Astrocyte (in vitro differentiated cells and primary cell): ENCODE data around the gene UFD1. TPM values are rescaled to one million over a fixed set of nuclear protein-coding genes. Genes with fewer than 3 reads are reported as not detected.

Experiments used
- DNase-seq: peaks from one replicate; pipeline ENCODE4 v3.0.0-alpha.2; 2010; ENCODE audit warnings: low read depth
- FAIRE-seq: peaks from 2 replicates; lab custom pipeline; 2011; peaks lifted over from hg19 to GRCh38; lab: Jason Lieb, UNC
- H2AFZ ChIP-seq: 2 replicates; pipeline ENCODE4 v1.6.0; 2012; ENCODE audit warnings: low read depth, low read length, inconsistent platforms
- H3K27ac ChIP-seq: 2 replicates; pipeline ENCODE4 v1.5.1; 2011; ENCODE audit warnings: low read depth, low read length, inconsistent platforms
- H3K27me3 ChIP-seq: 2 replicates; pipeline ENCODE4 v1.6.0; 2011; ENCODE audit warnings: low read length, inconsistent platforms; ENCODE audit not compliant: insufficient read depth
- H3K36me3 ChIP-seq: 2 replicates; pipeline ENCODE4 v1.5.1; 2011; ENCODE audit warnings: low read length, inconsistent platforms; ENCODE audit not compliant: insufficient read depth
- H3K4me1 ChIP-seq: 2 replicates; pipeline ENCODE4 v1.5.1; 2011; ENCODE audit warnings: low read length, inconsistent platforms; ENCODE audit not compliant: insufficient read depth
- H3K4me2 ChIP-seq: 2 replicates; pipeline ENCODE4 v1.6.0; 2012; ENCODE audit warnings: low read length, inconsistent platforms
- H3K4me3 ChIP-seq: 2 replicates; pipeline ENCODE4 v1.5.1; 2011; ENCODE audit warnings: low read depth, mild to moderate bottlenecking, low read length, inconsistent platforms; ENCODE audit not compliant: insufficient read depth
- H3K79me2 ChIP-seq: 2 replicates; pipeline ENCODE4 v1.6.0; 2012; ENCODE audit warnings: mild to moderate bottlenecking, low read length, inconsistent platforms; ENCODE audit not compliant: insufficient read depth
- H3K9ac ChIP-seq: 2 replicates; pipeline ENCODE4 v1.6.0; 2012; ENCODE audit warnings: mild to moderate bottlenecking, low read length, inconsistent platforms
- H3K9me3 ChIP-seq: 2 replicates; pipeline ENCODE4 v1.5.1; 2012; ENCODE audit warnings: low read depth, mild to moderate bottlenecking, low read length, inconsistent platforms; ENCODE audit not compliant: insufficient read depth
- H4K20me1 ChIP-seq: 2 replicates; pipeline ENCODE4 v1.6.0; 2012; ENCODE audit warnings: low read length, inconsistent platforms; ENCODE audit not compliant: insufficient read depth
- H3K27ac Mint-ChIP-seq: one replicate; pipeline ENCODE4 v1.8.0; 2021; ENCODE audit warnings: mild to moderate bottlenecking, mixed read lengths; ENCODE audit not compliant: unreplicated experiment
- H3K27me3 Mint-ChIP-seq: one replicate; pipeline ENCODE4 v1.8.0; 2021; ENCODE audit warnings: low read depth, mixed read lengths; ENCODE audit not compliant: unreplicated experiment
- H3K36me3 Mint-ChIP-seq: one replicate; pipeline ENCODE4 v1.8.0; 2021; ENCODE audit warnings: low read depth, mixed read lengths; ENCODE audit not compliant: unreplicated experiment
- H3K4me1 Mint-ChIP-seq: one replicate; pipeline ENCODE4 v1.8.0; 2021; ENCODE audit warnings: low read depth, mixed read lengths; ENCODE audit not compliant: unreplicated experiment
- H3K4me3 Mint-ChIP-seq: one replicate; pipeline ENCODE4 v1.8.0; 2021; ENCODE audit warnings: mild to moderate bottlenecking, moderate library complexity, mixed read lengths; ENCODE audit not compliant: unreplicated experiment
- H3K9me3 Mint-ChIP-seq: one replicate; pipeline ENCODE4 v1.8.0; 2021; ENCODE audit warnings: mild to moderate bottlenecking, mixed read lengths; ENCODE audit not compliant: unreplicated experiment
- CTCF ChIP-seq: IDR thresholded peaks from 2 replicates; pipeline ENCODE4 v1.5.1; 2011; ENCODE audit warnings: low read depth, mild to moderate bottlenecking, inconsistent platforms, low read length, moderate library complexity; ENCODE audit not compliant: insufficient read depth
- EZH2 ChIP-seq: IDR thresholded peaks from 2 replicates; pipeline ENCODE4 v1.6.1; 2012; ENCODE audit warnings: mild to moderate bottlenecking, low read length, inconsistent platforms; ENCODE audit not compliant: insufficient read depth
- total RNA-seq: library from RNA; stranded (reverse); gene quantifications from 2 replicates; pipeline ENCODE4 v1.2.1, GENCODE V29; 2021

The UFD1 gene
- total RNA-seq, 1 donor from 2014 or later: 105 TPM

GRCh38 chr22:19519041-19519926, 40.3 kb upstream of the UFD1 start:
- H3K4me2 ChIP-seq: no peak overlapping the region
- no peak for FAIRE-seq
- H3K4me1 ChIP-seq: peaks cover 13% of the 10 kb centered on the region
- no peak overlapping the region for H3K27ac Mint-ChIP-seq
- H2AFZ ChIP-seq: no peak overlapping the region
- no peak overlapping the region for H3K4me3 ChIP-seq
- H4K20me1 ChIP-seq: no peaks in the 10 kb centered on the region
- no peak overlapping the region for H3K4me3 Mint-ChIP-seq
- H3K27ac ChIP-seq: no peak overlapping the region
- no peak for TF ChIP-seq CTCF
- no peak for TF ChIP-seq EZH2
- H3K9me3 ChIP-seq: no peaks in the 10 kb centered on the region
- no peaks in the 10 kb centered on the region for H3K36me3 Mint-ChIP-seq
- H3K27me3 Mint-ChIP-seq: peaks cover 35% of the 10 kb centered on the region
- H3K27me3 ChIP-seq: peaks cover 3% of the 10 kb centered on the region
- DNase-seq: no peak
- no peak overlapping the region for H3K9ac ChIP-seq
- no peaks in the 10 kb centered on the region for H3K36me3 ChIP-seq
- H3K4me1 Mint-ChIP-seq: peaks cover 9% of the 10 kb centered on the region
- peaks cover 3% of the 10 kb centered on the region for H3K9me3 Mint-ChIP-seq
- no peaks in the 10 kb centered on the region for H3K79me2 ChIP-seq

- H3K27ac Mint-ChIP-seq: no peak overlapping the region
- Histone ChIP-seq H3K4me2 (no peak overlapping the region), H3K36me3 (peaks cover 2% of the 10 kb centered on the region), H4K20me1 (no peaks in the 10 kb centered on the region), H3K27ac (no peak overlapping the region), H3K9ac (no peak overlapping the region), H3K79me2 (no peaks in the 10 kb centered on the region), H2AFZ (no peak overlapping the region), H3K27me3 (peaks cover 3% of the 10 kb centered on the region), H3K9me3 (no peaks in the 10 kb centered on the region), H3K4me3 (no peak overlapping the region), H3K4me1 (peaks cover 7% of the 10 kb centered on the region)
- peaks cover 34% of the 10 kb centered on the region for H3K27me3 Mint-ChIP-seq
- H3K9me3 Mint-ChIP-seq: peaks cover 3% of the 10 kb centered on the region
- FAIRE-seq (no peak), DNase-seq (no peak)
- peaks cover 9% of the 10 kb centered on the region for H3K4me1 Mint-ChIP-seq
- no peaks in the 10 kb centered on the region for H3K36me3 Mint-ChIP-seq
- no peak for TF ChIP-seq EZH2
- TF ChIP-seq CTCF: no peak
- H3K4me3 Mint-ChIP-seq: no peak overlapping the region
Observed at GRCh38 chr22:19518635-19519034, 39.6 kb upstream of the UFD1 start.
